ENCODE results near the gene KRTAP21-2.
"Not testable (repeated sequence)": the region's sequence is repeated elsewhere in the genome, so short reads cannot be mapped to it uniquely, and the experiment has no call there.

The KRTAP21-2 gene

DNA sequence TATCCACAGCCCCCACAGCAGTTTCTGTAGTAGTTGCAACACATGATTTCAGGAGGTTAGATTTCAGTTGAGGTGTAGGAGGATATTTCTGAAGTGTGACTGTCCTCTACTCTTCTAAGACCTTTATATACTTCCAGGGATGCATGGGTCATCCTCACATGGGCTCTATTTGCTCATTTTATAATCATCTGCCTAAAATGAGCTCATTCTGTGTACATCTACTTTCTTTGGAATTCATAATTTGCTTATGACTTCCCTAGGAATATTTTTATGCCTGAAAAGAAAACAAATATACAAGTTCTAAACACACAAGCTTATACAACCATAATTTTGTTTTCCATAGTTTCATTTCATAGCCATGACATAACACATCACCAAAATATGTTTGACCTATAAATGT, at the start of gene KRTAP21-2:
TSS of gene KRTAP21-2 (minus strand) at position 101 of the 400 bp plus-strand sequence. CDS start at position 44, 57 bp downstream.
- DNase-seq (ENCODE audit: low spot score), result no peak

DNA sequence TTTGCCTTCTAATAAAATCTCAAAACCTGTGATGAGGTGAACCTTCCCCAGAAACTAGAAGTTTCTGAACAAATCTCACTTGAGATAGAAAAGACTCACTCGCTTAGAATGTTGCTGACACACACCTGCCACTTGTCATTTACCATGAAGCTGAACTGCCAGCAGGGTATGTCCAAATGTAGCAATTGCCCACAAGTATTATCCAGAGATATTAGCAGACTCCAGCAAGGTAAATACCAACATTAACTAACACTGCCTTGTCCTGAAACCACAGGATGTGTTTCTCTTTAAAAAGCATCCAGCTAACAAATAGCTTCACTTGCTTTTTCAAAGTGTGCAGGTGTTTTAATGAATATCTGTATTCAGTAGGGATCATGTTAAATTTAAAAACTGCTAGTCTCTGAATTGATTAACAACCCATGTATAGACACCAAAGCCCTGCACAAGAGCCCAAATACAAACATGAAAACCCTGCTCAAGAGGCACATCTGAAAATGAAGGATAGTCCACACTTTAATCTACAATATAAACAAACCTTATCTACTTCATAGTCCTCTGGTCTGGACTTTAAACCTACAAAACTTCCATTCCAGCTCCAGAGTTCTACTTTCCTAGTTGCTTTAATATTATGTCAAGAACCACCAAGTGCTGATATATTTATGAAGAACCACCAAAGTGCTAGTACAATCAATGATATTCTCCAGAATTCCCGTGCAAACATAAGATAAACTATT, 46.7 kb upstream of the KRTAP21-2 start:
- no peak for DNase-seq (ENCODE audit: low spot score)

- no peak for DNase-seq (ENCODE audit: low spot score)
These were observed 32.2 kb upstream of the KRTAP21-2 start for GRCh38 chr21:30779249-30779648.

DNA sequence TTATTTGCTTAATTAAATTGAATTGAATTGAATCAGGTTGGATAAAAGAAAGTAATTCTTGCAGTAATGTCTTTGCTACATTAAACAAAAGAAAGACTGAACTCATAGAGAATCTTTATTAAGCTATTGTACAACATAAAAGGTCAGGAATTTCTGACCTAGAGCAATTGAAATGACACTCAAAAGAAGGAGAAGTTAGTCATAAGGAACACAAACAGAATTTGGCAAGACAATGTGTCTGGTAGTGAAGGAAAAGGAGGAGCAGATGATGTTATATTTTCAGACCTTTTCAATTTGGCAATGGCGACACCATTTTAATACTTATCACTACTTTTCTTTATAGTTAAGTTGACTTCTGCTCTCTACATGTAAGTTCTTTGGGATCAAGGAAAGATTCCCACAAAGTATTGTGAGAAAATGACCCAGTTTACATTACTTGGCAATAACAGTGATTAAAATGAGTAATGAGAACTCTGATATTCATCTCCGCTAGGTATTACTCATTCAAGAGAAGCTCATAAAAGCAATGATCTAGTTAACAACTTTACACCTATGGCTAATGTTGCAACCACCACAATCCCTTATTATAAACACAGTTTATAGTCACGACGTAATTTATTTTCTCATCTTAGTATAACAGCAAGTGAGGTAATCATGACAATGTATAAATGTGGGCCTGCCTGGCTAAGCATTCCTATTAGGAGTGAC, 22.8 kb upstream of the KRTAP21-2 start:
- no peak for DNase-seq (ENCODE audit: low spot score)

DNA sequence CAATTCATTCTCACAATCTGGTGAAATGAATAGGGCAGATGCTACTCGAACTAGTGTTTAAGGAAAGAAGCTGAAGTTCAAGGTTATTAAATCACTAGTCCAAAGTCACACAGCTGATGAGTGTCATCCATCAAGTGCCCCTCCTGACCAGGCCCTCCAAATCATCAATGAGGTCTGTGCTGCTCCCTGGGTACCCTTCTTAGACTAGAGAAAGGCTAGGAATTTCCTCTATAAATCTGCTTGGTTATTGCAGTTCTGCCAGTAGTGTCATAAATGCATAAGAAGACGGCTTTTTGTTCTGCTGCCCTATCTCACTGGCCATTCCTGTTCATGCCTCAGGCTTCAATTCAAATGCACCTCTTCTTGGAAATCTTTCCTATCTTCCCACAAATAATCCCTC, 13.7 kb upstream of the KRTAP21-2 start:
- DNase-seq (ENCODE audit: low spot score), result no peak

DNA sequence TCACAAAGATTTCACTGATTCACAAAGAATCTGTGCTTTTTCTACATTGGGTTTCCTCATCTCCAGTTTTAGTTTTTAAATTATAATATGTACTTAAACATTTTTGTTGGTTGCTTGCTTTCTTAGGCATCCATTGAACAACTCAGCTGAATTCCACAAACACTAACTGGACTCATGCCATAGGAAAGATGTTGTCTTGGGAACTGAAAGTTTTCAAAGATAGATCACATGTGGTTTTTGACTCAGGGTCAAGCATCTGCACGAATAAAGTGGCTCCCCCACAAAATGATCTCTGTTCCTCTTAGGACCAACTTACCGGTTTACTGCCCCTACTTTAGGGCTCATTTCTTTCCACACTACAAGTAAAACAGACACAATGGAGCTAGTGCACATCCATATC, 11.2 kb upstream of the KRTAP21-2 start:
- no peak for DNase-seq (ENCODE audit: low spot score)

- not testable (repeated sequence) for DNase-seq (ENCODE audit: low spot score)
These were observed 8.3 kb upstream of the KRTAP21-2 start, which contains the start of gene KRTAP21-1 for GRCh38 chr21:30755328-30755727. KRTAP21-1 (minus strand) TSS chr21:30755428; CDS start chr21:30755378, 50 bp downstream.

DNA sequence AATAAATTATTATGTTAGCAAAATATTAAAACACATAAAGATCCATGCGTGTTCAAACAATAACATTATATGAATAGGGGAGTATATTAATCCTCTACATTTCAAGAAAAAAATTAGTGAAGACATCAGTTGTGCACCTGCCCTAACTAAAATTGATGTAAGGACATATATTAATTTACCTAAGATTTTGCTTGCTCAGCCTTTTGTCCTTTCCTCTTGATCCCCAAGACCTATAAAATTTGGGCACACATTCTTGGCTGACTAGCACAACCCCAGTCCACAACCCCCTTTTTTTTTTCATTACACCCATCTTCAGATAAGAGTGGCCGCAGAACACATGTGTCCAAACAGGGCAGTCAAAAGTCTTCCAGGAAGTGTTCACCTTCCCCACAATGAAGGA, 6.6 kb downstream of the KRTAP21-2 start:
- DNase-seq (ENCODE audit: low spot score), result no peak

GRCh38 chr21:30733026-30733425, 14.0 kb downstream of the KRTAP21-2 start:
- DNase-seq (ENCODE audit: low spot score), result no peak

DNA sequence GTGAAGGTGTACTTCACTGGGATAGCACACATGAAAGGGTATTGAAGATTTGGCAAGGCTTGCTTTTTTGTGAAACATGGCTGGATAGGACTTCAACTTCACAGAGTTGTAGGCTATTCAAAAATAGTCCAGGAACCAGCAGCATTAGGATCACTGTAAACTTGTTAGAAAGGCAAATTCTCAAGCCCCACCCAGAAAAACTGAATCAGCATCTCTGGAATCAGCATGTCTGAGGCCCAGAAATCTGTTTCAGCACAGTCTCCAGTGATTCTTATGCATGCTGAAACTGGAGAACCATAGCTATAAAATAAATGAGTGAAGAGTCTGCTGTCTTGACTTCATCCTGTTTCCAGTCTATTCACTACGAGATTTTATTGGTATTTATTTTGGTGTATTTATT, 20.3 kb downstream of the KRTAP21-2 start:
- no peak for DNase-seq (ENCODE audit: low spot score)

GRCh38 chr21:30719401-30719800, 27.7 kb downstream of the KRTAP21-2 start:
- no peak for DNase-seq (ENCODE audit: low spot score)

GRCh38 chr21:30718239-30718909, 28.7 kb downstream of the KRTAP21-2 start, which contains the start of gene KRTAP21-3:
KRTAP21-3 (minus strand) TSS chr21:30718777; CDS start chr21:30718759, 18 bp downstream.
- DNase-seq (ENCODE audit: low spot score), result no peak

GRCh38 chr21:30717105-30717504, 30.0 kb downstream of the KRTAP21-2 start:
- no peak for DNase-seq (ENCODE audit: low spot score)

GRCh38 chr21:30714946-30715345, 32.1 kb downstream of the KRTAP21-2 start:
- DNase-seq (ENCODE audit: low spot score), result no peak

DNA sequence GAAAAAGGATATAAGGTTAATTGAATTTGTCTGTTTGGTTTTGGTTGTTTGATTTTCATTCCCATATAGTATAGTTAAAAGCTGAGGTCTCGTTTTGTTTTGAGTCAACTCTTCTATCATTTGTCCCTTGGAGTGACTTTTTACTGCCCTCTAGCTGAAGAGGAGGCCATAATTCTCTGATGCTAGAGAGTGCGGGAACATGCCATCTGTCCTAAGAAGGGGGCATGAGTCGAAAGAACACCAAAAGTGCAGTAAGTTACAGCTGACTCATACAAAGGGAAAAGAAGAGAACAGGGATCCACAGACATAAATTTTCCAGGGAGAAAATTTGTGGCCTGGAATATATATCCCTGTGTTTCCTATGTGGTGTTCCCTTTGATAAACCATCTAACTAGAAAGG, 32.6 kb downstream of the KRTAP21-2 start:
- no peak for DNase-seq (ENCODE audit: low spot score)

DNA sequence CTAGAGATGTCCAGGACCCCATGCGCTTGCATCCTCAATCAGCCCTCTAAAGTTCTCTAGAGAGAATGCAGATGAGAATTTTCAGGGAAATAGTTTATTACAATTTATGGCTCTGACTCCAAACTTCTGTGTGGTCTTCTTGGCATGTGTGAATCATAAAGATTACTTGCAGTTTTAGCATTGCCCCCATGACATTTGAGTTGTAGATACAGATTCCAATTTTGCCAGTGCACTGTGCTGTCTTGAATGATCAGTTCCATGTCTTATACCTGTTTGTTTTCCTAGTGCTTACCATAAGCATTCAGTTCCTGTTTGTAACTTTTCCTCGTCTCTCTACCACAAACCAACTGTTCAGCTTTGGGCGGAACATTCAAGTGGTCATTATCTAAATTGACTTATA, 33.3 kb downstream of the KRTAP21-2 start:
- no peak for DNase-seq (ENCODE audit: low spot score)

DNA sequence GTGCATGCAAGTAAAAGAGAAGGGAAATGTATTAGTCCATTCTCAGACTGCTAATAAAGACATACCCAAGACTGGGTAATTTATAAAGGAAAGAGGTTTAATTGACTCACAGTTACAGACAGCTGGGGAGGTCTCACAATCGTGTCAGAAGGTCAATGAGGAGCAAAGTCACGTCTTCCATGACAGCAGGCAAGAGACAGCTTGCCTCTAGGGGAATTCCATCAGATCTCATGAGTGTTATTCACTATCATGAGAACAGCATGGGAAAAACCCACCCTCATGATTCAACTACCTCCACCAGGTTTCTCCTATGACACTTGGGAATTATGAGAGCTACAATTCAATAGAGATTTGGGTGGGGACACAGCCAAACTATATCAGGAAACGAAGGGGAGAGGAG, 36.6 kb downstream of the KRTAP21-2 start:
- no peak for DNase-seq (ENCODE audit: low spot score)

GRCh38 chr21:30707409-30707808, 39.6 kb downstream of the KRTAP21-2 start:
- DNase-seq (ENCODE audit: low spot score), result no peak

Data from CD4-positive, alpha-beta T cell treated with Interleukin-6 at 100 ng/mL for 8 hours (primary cell).